HEK293T (cell line): ENCODE data around the gene FBN1.

Experiments
- ARNT ChIP-seq: fragments of 450-650 bp; IDR thresholded peaks from 2 replicates; pipeline ENCODE4 v1.6.1; 2017; ENCODE audit warnings: mild to moderate bottlenecking
- BHLHE40 ChIP-seq: fragments of 450-650 bp; IDR thresholded peaks from 2 replicates; pipeline ENCODE4 v1.6.1; 2016; ENCODE audit warnings: mild to moderate bottlenecking, moderate library complexity, borderline replicate concordance
- CTBP1 ChIP-seq: fragments of 450-650 bp; IDR thresholded peaks from 2 replicates; pipeline ENCODE4 v1.6.1; 2016; ENCODE audit warnings: borderline replicate concordance
- ELF4 ChIP-seq: fragments of 450-650 bp; IDR thresholded peaks from 2 replicates; pipeline ENCODE4 v1.6.1; 2017; ENCODE audit warnings: antibody characterized with exemption
- FOXK2 ChIP-seq: fragments of 450-650 bp; IDR thresholded peaks from 2 replicates; pipeline ENCODE4 v1.6.1; 2016; ENCODE audit warnings: mild to moderate bottlenecking
- FOXM1 ChIP-seq: fragments of 450-650 bp; IDR thresholded peaks from 2 replicates; pipeline ENCODE4 v1.6.1; 2017; ENCODE audit warnings: mild to moderate bottlenecking, borderline replicate concordance
- HDGF ChIP-seq: fragments of 450-650 bp; IDR thresholded peaks from 2 replicates; pipeline ENCODE4 v1.6.1; 2017; ENCODE audit warnings: antibody characterized with exemption, borderline replicate concordance
- NFRKB ChIP-seq: fragments of 450-650 bp; IDR thresholded peaks from 2 replicates; pipeline ENCODE4 v1.6.1; 2016; ENCODE audit warnings: mild to moderate bottlenecking, moderate library complexity
- SP1 ChIP-seq: fragments of 450-650 bp; IDR thresholded peaks from 2 replicates; pipeline ENCODE4 v1.6.1; 2017
- SUZ12 ChIP-seq: fragments of 450-650 bp; IDR thresholded peaks from 2 replicates; pipeline ENCODE4 v1.6.1; 2016; ENCODE audit warnings: mild to moderate bottlenecking
- TARDBP ChIP-seq: fragments of 450-650 bp; IDR thresholded peaks from 2 replicates; pipeline ENCODE4 v1.6.1; 2016
- ZNF384 ChIP-seq: fragments of 450-650 bp; IDR thresholded peaks from 2 replicates; pipeline ENCODE4 v1.6.1; 2016
- TF ChIP-seq, protein P1 (sequence below): fragments of 450-650 bp; IDR thresholded peaks from 2 replicates; pipeline ENCODE4 v1.6.1; 2016

GRCh38 chr15:48619446-48619845 lies 26.1 kb downstream of the FBN1 start:
- TF ChIP-seq ARNT = no peak
- no peak for TF ChIP-seq SUZ12
- no peak for TF ChIP-seq BHLHE40
- no peak for TF ChIP-seq SP1
- TF ChIP-seq CTBP1 = no peak
- no peak for TF ChIP-seq HDGF
- TF ChIP-seq TARDBP = no peak
- no peak for TF ChIP-seq FOXM1
- no peak for TF ChIP-seq ELF4
- TF ChIP-seq, protein P1, sequence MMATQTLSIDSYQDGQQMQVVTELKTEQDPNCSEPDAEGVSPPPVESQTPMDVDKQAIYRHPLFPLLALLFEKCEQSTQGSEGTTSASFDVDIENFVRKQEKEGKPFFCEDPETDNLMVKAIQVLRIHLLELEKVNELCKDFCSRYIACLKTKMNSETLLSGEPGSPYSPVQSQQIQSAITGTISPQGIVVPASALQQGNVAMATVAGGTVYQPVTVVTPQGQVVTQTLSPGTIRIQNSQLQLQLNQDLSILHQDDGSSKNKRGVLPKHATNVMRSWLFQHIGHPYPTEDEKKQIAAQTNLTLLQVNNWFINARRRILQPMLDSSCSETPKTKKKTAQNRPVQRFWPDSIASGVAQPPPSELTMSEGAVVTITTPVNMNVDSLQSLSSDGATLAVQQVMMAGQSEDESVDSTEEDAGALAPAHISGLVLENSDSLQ = no peak
- no peak for TF ChIP-seq ZNF384
- no peak for TF ChIP-seq FOXK2
- TF ChIP-seq NFRKB = no peak
